ENCODE data around the gene SAXO1. TPM values are rescaled to one million over a fixed set of nuclear protein-coding genes. Genes with fewer than 3 reads are reported as not detected.

Gene SAXO1
- total RNA-seq, 1 experiment from 2014 or later = not detected

DNA sequence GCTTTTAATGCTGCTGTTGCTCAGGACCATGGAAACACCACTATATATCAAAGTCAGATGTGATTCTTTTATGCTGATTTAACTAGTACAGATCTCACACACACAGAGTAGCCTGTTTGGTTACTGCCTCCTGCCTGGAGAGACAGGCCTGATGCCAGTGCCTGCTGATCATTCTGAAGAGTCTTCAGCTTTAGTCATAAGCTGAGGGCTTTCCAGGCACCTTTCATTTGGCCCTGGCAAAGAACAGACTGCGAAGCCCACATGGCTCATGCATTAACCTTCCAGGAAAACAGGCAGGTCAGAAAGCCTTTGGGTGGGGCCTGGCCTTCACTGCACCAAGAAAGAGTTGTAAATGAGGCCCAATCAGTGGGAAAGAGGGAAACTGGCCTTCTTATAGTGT is 144.7 kb downstream of the SAXO1 start:
- Histone ChIP-seq H3K27me3 (ENCODE audit: insufficient read depth, low read length) (no peaks in the 10 kb centered on the region; the same call in 1 of the 2 replicates), H3K4me1 (ENCODE audit: control insufficient read depth in 1 of 2, insufficient read depth in 2 of 2, low read length in 2 of 2) (no peaks in the 10 kb centered on the region), H3K4me3 (replicated peaks in 1 of 2; ENCODE audit: low read depth in 1 of 2, low read length in 2 of 2) (no peak overlapping the region), H3K9me3 (ENCODE audit: control insufficient read depth in 1 of 2, insufficient read depth in 1 of 2, low read depth in 1 of 2, low read length in 2 of 2) (no peaks in the 10 kb centered on the region), H3K27ac (ENCODE audit: low read depth, low read length) (no peak overlapping the region), H2AFZ (ENCODE audit: low read depth, low read length, poor library complexity, severe bottlenecking) (no peak overlapping the region), H3K79me2 (ENCODE audit: insufficient read depth, low read length) (no peaks in the 10 kb centered on the region), H4K20me1 (ENCODE audit: insufficient read depth) (no peaks in the 10 kb centered on the region), H3K9ac (ENCODE audit: low read length) (no peak overlapping the region), H3K36me3 (ENCODE audit: control insufficient read depth in 1 of 2, insufficient read depth in 2 of 2, low read length in 2 of 2) (no peaks in the 10 kb centered on the region), H3K4me2 (ENCODE audit: low read length) (no peak overlapping the region), H3K9me2 (ENCODE audit: insufficient read depth) (no peaks in the 10 kb centered on the region)
- POLR2A ChIA-PET = no interaction called here
- intact Hi-C loops (cut with micrococcal nuclease) = no loop called here
- RAD21 ChIA-PET (ENCODE audit: low non-redundant PET in 1 of 2, low total read pairs in 2 of 2, uncharacterized antibody in 2 of 2, unreplicated experiment in 2 of 2) = no interaction called here
- BruUV-seq (replicated peaks) = no TSS peak
- TF ChIP-seq ZFX (IDR thresholded peaks at IDR 0.05) (no peak), ELF1 (IDR thresholded peaks at IDR 0.05; ENCODE audit: borderline replicate concordance, low read depth) (no peak), CEBPB (IDR thresholded peaks at IDR 0.05; ENCODE audit: low read depth) (no peak), RAD21 (IDR thresholded peaks at IDR 0.05; ENCODE audit: low read depth) (no peak), POLR2AphosphoS5 (IDR thresholded peaks at IDR 0.05; ENCODE audit: low read depth, low read length) (no peak), EZH2phosphoT487 (IDR thresholded peaks at IDR 0.05; ENCODE audit: borderline replicate concordance) (no peak), ZNF274 (IDR thresholded peaks at IDR 0.05; ENCODE audit: low read depth, low read length) (no peak), EGR1 (IDR thresholded peaks at IDR 0.05; ENCODE audit: low read depth) (no peak), JUND (IDR thresholded peaks at IDR 0.05) (no peak), POLR2A (IDR thresholded peaks at IDR 0.05; ENCODE audit: borderline replicate concordance, extremely low read depth, insufficient read depth, insufficient read length) (no peak), EZH2 (IDR thresholded peaks at IDR 0.05) (no peak), CBX3 (IDR thresholded peaks at IDR 0.05; ENCODE audit: low read depth) (no peak)
- TF ChIP-seq, protein P1, sequence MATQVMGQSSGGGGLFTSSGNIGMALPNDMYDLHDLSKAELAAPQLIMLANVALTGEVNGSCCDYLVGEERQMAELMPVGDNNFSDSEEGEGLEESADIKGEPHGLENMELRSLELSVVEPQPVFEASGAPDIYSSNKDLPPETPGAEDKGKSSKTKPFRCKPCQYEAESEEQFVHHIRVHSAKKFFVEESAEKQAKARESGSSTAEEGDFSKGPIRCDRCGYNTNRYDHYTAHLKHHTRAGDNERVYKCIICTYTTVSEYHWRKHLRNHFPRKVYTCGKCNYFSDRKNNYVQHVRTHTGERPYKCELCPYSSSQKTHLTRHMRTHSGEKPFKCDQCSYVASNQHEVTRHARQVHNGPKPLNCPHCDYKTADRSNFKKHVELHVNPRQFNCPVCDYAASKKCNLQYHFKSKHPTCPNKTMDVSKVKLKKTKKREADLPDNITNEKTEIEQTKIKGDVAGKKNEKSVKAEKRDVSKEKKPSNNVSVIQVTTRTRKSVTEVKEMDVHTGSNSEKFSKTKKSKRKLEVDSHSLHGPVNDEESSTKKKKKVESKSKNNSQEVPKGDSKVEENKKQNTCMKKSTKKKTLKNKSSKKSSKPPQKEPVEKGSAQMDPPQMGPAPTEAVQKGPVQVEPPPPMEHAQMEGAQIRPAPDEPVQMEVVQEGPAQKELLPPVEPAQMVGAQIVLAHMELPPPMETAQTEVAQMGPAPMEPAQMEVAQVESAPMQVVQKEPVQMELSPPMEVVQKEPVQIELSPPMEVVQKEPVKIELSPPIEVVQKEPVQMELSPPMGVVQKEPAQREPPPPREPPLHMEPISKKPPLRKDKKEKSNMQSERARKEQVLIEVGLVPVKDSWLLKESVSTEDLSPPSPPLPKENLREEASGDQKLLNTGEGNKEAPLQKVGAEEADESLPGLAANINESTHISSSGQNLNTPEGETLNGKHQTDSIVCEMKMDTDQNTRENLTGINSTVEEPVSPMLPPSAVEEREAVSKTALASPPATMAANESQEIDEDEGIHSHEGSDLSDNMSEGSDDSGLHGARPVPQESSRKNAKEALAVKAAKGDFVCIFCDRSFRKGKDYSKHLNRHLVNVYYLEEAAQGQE (IDR thresholded peaks at IDR 0.05; ENCODE audit: low read depth) = no peak
- TF ChIP-seq, protein P2, sequence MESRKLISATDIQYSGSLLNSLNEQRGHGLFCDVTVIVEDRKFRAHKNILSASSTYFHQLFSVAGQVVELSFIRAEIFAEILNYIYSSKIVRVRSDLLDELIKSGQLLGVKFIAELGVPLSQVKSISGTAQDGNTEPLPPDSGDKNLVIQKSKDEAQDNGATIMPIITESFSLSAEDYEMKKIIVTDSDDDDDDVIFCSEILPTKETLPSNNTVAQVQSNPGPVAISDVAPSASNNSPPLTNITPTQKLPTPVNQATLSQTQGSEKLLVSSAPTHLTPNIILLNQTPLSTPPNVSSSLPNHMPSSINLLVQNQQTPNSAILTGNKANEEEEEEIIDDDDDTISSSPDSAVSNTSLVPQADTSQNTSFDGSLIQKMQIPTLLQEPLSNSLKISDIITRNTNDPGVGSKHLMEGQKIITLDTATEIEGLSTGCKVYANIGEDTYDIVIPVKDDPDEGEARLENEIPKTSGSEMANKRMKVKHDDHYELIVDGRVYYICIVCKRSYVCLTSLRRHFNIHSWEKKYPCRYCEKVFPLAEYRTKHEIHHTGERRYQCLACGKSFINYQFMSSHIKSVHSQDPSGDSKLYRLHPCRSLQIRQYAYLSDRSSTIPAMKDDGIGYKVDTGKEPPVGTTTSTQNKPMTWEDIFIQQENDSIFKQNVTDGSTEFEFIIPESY (IDR thresholded peaks at IDR 0.05; ENCODE audit: extremely low read depth, insufficient replicate concordance, low read length) = no peak
- TF ChIP-seq, protein P3, sequence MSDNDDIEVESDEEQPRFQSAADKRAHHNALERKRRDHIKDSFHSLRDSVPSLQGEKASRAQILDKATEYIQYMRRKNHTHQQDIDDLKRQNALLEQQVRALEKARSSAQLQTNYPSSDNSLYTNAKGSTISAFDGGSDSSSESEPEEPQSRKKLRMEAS (IDR thresholded peaks at IDR 0.05) = no peak
- no peak for DNase-seq (ENCODE audit: low read depth, low spot score)
- no peak for ATAC-seq
- CTCF ChIA-PET = no interaction called here

Measured in HCT116 (cell line).